Fibroblast of skin of scalp (primary cell): ENCODE data around the gene COL19A1.

Experiments
- DNase-seq: peaks from one replicate; pipeline ENCODE4 v3.0.0-alpha.2; 2013

The COL19A1 gene

GRCh38 chr6:70176842-70177550, 310.6 kb downstream of the COL19A1 start:
- no peak for DNase-seq

DNA sequence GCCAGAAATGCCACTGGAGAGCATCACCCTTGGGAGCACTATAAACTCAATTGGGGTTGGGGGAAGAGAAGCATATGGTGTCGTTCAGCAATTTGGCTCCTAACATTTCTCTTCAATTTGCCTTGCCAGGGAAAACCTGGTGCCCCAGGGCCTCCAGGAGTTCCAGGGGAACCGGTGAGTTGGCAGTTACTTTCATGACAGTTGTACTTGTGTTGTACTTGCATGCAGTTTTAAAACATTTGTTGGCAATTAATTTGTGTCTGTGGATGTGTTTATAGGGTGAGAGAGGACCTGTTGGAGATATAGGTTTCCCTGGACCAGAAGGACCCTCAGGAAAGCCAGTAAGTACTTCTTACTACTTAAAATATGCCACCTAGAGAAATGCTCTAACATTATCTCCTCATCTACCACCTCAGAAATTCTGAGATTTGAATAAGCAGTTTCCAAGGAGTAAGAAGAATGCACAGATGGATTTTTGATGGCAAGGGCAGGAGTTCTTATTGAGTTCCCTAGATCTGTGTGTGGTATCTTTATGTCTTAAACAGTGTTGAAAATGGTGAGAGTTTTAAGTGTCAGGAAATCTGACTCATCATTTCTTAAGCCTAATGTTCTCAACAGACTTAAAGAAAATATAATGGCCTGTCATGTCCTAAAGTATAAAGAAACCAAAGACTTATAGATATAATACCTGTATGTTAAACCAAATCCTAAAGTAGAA, 314.0 kb downstream of the COL19A1 start:
- DNase-seq: peak; percentile 44

- peak; percentile 61 for DNase-seq
These were observed 314.7 kb downstream of the COL19A1 start for GRCh38 chr6:70180901-70181599.

DNA sequence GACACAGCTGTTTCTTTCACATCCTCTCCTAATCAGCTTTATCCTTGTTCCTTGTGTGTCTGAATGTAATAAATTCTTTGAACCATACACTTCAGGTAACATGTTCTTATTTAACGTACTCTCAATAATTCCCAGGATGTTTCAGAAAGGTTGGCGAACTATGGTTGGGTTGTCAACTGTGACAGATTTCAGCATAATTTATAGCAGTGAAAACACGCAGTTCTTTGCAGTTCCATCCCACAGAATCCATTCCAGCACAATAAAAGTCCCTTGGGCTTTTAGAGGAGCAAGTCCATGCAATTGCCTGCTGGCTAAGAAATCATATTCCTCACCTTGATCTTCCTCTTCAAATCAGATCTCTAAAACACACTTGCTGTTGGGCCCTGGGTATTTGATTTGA, 317.2 kb downstream of the COL19A1 start:
- no peak for DNase-seq

DNA sequence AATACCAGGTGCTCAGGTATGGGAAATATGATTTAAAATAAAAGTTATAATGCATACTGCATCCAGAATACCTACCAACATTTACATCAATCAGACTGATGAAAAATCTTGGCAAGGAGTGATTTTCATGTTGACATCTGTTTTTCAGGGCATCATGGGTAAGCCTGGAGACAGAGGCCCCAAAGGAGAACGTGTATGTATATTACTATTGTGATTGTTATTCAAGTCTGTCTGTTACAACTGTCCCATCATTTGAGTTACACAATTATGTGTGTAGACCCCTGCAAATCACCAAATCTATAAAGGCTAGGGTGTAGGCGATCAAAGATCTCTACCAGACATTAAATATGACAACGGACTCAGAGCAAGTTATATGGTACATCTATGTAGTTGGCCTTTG, 318.4 kb downstream of the COL19A1 start:
- no peak for DNase-seq

GRCh38 chr6:70186461-70186860, 320.1 kb downstream of the COL19A1 start:
- DNase-seq: peak; percentile 34

DNA sequence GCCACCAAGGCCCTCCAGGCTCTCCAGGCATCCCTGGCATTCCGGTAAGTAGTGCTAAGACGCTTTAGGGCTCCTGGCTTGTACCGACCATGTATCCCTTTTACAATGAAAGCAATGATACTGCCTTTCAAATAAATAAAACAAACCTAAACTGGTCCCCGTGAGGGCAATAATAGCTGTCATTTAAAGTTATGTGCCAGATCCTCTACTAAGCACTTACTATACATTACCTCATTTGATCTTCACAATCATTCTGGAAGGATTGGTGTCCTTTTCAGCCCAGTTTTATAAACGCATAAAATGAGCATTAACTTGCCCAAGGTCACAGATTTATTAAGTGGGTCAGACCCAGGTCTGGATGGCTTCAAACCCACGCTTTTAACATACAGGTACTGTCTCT, 321.8 kb downstream of the COL19A1 start:
- DNase-seq: no peak

DNA sequence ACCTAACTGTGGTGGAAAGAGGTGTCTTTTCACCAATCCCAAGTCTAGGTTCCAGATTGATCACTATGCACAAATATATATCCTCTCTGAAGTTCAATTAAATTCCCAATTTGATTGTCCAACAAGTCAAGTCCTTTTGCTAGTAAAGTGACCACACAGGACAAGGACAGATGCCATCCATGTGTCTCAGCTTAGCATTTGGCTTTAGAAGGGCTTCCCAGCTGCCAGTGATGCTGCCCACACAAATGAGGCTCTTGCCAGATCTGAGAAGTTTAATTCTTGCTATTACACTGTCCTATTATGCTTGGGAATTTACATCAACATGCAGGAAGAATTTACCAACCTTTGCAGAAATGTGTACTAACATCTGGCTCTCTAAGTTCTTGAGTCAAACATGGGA, 328.1 kb downstream of the COL19A1 start:
- DNase-seq: no peak

- no peak for DNase-seq
These were observed 330.2 kb downstream of the COL19A1 start for GRCh38 chr6:70196531-70196930.

GRCh38 chr6:70198785-70199184, 332.4 kb downstream of the COL19A1 start:
- DNase-seq: no peak

DNA sequence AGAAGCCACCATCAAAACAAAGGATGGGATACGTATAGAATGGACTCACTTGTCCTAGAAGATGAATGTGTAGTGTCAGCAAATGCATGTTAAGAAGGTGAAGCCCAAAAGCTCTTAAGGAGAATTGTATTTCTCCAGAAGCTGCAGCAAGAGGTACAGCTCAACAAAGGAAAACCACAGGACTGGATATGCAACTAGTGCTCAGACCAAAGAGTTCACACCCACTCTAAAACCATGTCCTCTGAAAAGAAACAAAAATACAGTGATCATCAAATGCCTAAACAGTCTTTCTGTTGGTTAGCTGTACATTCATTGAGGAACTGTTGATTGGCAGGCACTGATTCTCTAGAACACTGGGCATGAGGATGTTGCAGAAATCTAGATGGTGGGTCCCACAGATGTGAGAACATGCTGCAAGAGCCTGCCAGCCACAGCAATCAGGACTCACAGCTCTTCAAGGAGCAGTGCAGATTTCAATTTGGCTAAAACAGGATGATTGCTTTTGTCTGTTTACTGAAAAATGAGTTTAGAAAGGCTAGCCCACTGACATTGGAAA, 342.0 kb downstream of the COL19A1 start:
- no peak for DNase-seq

DNA sequence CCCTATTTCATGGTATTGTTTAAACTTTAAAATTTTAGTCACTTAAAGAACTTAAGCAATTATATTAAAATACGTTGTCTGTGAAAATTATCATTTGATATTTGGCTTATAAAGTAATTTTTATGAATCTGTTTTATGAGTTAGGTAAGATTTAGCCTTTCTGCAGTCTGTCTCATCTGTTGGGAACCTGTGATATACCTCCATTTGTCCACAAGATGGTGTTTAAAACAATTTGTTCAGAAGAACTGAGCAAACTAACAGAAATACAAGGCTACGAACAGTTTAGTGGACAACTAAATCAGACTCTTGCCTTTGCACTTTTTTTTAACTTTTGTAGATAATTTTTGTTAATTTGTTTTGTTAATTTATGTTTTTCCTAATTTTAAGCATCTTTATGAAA, 344.1 kb downstream of the COL19A1 start:
- peak; percentile 9 for DNase-seq

- no peak for DNase-seq
These were observed 349.2 kb downstream of the COL19A1 start for GRCh38 chr6:70215460-70216108.

GRCh38 chr6:70216767-70217166, 350.4 kb downstream of the COL19A1 start:
- DNase-seq: no peak

- no peak for DNase-seq
These were observed 353.7 kb downstream of the COL19A1 start for GRCh38 chr6:70219943-70220613.

GRCh38 chr6:70221025-70221714, 354.8 kb downstream of the COL19A1 start:
- peak; percentile 25 for DNase-seq

- DNase-seq: no peak
These were observed 355.5 kb downstream of the COL19A1 start for GRCh38 chr6:70221715-70222438.

DNA sequence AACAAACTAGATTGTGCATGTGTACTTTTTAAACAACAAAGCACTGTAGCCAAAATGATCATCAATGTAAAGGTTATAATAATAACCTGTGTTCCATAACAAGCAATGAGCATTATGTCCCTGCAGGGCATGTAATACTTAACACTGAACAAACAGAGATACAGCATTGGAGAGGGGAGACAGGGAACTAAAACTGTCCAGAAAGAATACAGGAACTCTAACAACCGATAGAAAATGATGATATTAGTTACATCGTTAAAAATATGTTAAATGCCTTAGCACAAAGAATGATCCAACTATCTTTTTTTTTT, 356.0 kb downstream of the COL19A1 start:
- DNase-seq: no peak

DNA sequence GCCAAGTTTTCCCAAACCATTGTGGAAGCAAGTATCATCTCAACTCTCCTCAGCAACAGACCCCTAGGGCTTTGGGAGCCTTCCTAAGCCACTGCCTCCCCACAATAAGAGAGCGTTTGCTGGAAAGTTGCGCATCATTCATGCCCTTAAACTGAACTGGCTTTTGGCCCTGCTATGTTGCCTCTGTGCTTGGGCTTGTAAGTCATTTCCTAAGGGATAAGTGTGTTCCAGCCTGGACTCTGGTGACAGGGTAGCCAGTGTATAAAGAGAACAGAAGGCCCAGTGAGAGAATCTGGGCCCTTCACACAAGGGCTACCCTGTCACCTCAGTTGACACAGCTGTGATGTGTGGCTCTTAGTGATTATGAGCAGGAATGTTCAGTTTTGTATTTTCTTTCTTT, 358.7 kb downstream of the COL19A1 start:
- no peak for DNase-seq

DNA sequence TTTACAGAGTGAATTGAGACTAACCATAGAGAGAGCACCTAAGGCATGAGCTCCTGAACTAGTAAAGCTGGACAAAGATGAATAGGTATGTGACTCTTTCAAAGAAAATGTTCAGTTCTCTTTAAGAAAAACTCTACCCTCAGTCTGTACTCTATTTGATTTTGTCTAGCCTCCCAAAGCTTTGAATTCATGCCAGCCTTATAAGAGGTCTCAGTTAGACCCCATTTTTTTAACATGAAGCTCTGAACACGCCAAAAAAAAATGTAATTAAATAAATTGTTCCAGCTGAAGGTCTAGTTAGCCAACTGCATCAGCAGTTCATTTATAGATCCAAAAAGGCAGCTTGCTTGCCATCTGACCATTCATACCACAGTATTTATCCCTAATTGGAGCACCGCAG, 365.0 kb downstream of the COL19A1 start:
- no peak for DNase-seq
